Mesenchymal stem cell (in vitro differentiated cells and primary cell): ENCODE results near the gene RETN.

Source experiments
- DNase-seq: peaks from one replicate; pipeline ENCODE4 v3.0.0-alpha.2; 2013
- H2AFZ ChIP-seq: one replicate; pipeline ENCODE4 v1.6.1; 2013; ENCODE audit warnings: low read depth, mild to moderate bottlenecking, control low read depth, inconsistent platforms, low read length, moderate library complexity
- H2AK5ac ChIP-seq: 2 replicates; pipeline ENCODE4 v1.6.1; 2013; ENCODE audit warnings: low read length, moderate library complexity, mild to moderate bottlenecking, inconsistent platforms; ENCODE audit not compliant: severe bottlenecking
- H2BK120ac ChIP-seq: one replicate; pipeline ENCODE4 v1.6.1; 2013; ENCODE audit warnings: low read depth, mild to moderate bottlenecking, inconsistent platforms, low read length, moderate library complexity
- H2BK12ac ChIP-seq, 2 experiments: one replicate each; pipeline ENCODE4 v1.6.1; 2013; ENCODE audit warnings: inconsistent platforms in 2 of 2, low read length in 2 of 2, mild to moderate bottlenecking in 2 of 2, moderate library complexity in 2 of 2, control low read depth in 1 of 2
- H2BK15ac ChIP-seq: one replicate; pipeline ENCODE4 v1.6.1; 2013; ENCODE audit warnings: mild to moderate bottlenecking, low read depth, inconsistent platforms; ENCODE audit not compliant: poor library complexity, severe bottlenecking
- H2BK5ac ChIP-seq: 2 replicates; pipeline ENCODE4 v1.6.1; 2013; ENCODE audit warnings: low read depth, mild to moderate bottlenecking, low read length, control low read depth, inconsistent platforms; ENCODE audit not compliant: poor library complexity, severe bottlenecking
- H3K14ac ChIP-seq, 2 experiments: one replicate each; pipeline ENCODE4 v1.6.1; 2013; ENCODE audit warnings: inconsistent platforms in 2 of 2, low read length in 2 of 2, control low read depth in 1 of 2, mild to moderate bottlenecking in 1 of 2, moderate library complexity in 1 of 2
- H3K18ac ChIP-seq, 2 experiments: one replicate each; pipeline ENCODE4 v1.6.1; 2013; ENCODE audit warnings: inconsistent platforms in 2 of 2, low read length in 2 of 2, control low read depth in 1 of 2, low read depth in 1 of 2, mild to moderate bottlenecking in 1 of 2
- H3K23ac ChIP-seq, 2 experiments: one replicate each; pipeline ENCODE4 v1.6.1; 2013; ENCODE audit warnings: inconsistent platforms in 2 of 2, low read length in 2 of 2, mild to moderate bottlenecking in 2 of 2, moderate library complexity in 2 of 2, control low read depth in 1 of 2
- H3K27ac ChIP-seq: 2 replicates; pipeline ENCODE4 v1.5.1; 2013; ENCODE audit warnings: mild to moderate bottlenecking, moderate library complexity, low read length, control low read depth, inconsistent platforms; ENCODE audit not compliant: poor library complexity, severe bottlenecking
- H3K27me3 ChIP-seq, 2 experiments: 2 replicates each; pipeline versions ENCODE4 v1.6.1 to v1.7.0; 2013; ENCODE audit warnings: low read length in 2 of 2, mild to moderate bottlenecking in 2 of 2, moderate library complexity in 2 of 2, control low read depth in 1 of 2, inconsistent platforms in 1 of 2; ENCODE audit not compliant: control insufficient read depth in 1 of 2, insufficient read depth in 1 of 2
- H3K36me3 ChIP-seq, 2 experiments: 2 replicates each; pipeline versions ENCODE4 v1.6.1 to v1.7.0; 2013; ENCODE audit warnings: low read length in 2 of 2, control low read depth in 1 of 2, inconsistent platforms in 1 of 2, low read depth in 1 of 2, mild to moderate bottlenecking in 1 of 2; ENCODE audit not compliant: insufficient read depth in 2 of 2, control insufficient read depth in 1 of 2
- H3K4ac ChIP-seq, 2 experiments: one replicate each; pipeline ENCODE4 v1.6.1; 2013; ENCODE audit warnings: inconsistent platforms in 2 of 2, low read length in 2 of 2, mild to moderate bottlenecking in 2 of 2, moderate library complexity in 2 of 2, control low read depth in 1 of 2, low read depth in 1 of 2
- H3K4me1 ChIP-seq: 2 replicates; pipeline ENCODE4 v1.6.1; 2013; ENCODE audit warnings: low read depth, low read length, control low read depth; ENCODE audit not compliant: control insufficient read depth, insufficient read depth
- H3K4me2 ChIP-seq: 2 replicates; pipeline ENCODE4 v1.6.1; 2013; ENCODE audit warnings: low read length, mild to moderate bottlenecking, inconsistent platforms; ENCODE audit not compliant: poor library complexity, severe bottlenecking
- H3K4me3 ChIP-seq, 2 experiments: 2 replicates each; pipeline versions ENCODE4 v1.5.1 to v1.7.0; 2013; ENCODE audit warnings: low read length in 2 of 2, mild to moderate bottlenecking in 2 of 2, control low read depth in 1 of 2, low read depth in 1 of 2; ENCODE audit not compliant: insufficient read depth in 1 of 2
- H3K79me1 ChIP-seq: replicated peaks from 2 replicates; pipeline ENCODE4 v1.6.1; 2013; ENCODE audit warnings: mild to moderate bottlenecking, control low read depth, low read length, inconsistent platforms; ENCODE audit not compliant: poor library complexity, severe bottlenecking
- H3K9ac ChIP-seq: 2 replicates; pipeline ENCODE4 v1.7.0; 2013; ENCODE audit warnings: mild to moderate bottlenecking, low read length, moderate library complexity
- H3K9me3 ChIP-seq: 2 replicates; pipeline ENCODE4 v1.7.0; 2013; ENCODE audit warnings: mild to moderate bottlenecking, low read length; ENCODE audit not compliant: control insufficient read depth
- H4K8ac ChIP-seq: one replicate; pipeline ENCODE4 v1.6.1; 2013; ENCODE audit warnings: inconsistent platforms, mild to moderate bottlenecking, low read length, moderate library complexity
- H4K91ac ChIP-seq: one replicate; pipeline ENCODE4 v1.6.1; 2013; ENCODE audit warnings: mild to moderate bottlenecking, low read length, inconsistent platforms
- WGBS: methylation state at CpG from one replicate; pipeline ENCODE4 v1.1.7; 2013; ENCODE audit warnings: mixed read lengths; 5-methylcytosine and 5-hydroxymethylcytosine counted together

Gene RETN

DNA sequence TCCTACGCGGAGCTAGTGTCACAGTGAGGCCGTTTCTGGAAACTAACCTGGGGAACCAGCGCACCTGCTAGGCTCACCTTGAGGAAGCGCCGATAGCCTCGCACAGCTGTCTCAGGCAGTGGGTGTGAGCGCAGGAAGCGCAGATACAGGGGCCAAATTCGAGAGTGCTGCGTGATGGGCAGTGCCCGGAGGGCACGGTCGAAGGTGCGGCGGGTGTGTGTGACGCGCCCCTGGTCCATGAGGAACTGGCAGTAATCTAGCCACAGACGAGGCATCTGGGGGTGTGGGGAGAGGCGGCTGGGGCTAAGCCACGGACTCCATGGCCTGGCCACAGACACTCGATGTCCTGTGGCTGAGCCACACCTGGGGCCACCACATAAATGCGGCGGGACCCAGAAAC, 41.7 kb upstream of the RETN start:
- Histone ChIP-seq H3K18ac (no peak overlapping the region), H2BK5ac (no peak overlapping the region), H4K8ac (no peak overlapping the region), H3K27me3 (no peaks in the 10 kb centered on the region), H3K23ac (no peak overlapping the region), H3K4ac (no peak overlapping the region), H2BK12ac (no peak overlapping the region), H3K27ac (no peak overlapping the region), H3K14ac (no peak overlapping the region), H3K4me3 (no peak overlapping the region), H3K4me2 (no peak overlapping the region), H3K9ac (no peak overlapping the region), H2AK5ac (no peak overlapping the region), H2BK120ac (no peak overlapping the region), H3K79me1 (peaks cover 52% of the 10 kb centered on the region), H3K9me3 (no peaks in the 10 kb centered on the region), H3K4me1 (peaks cover 28% of the 10 kb centered on the region), H4K91ac (peak overlapping the region; percentile 2), H3K36me3 (peaks cover 28 to 64% of the 10 kb centered on the region in 2 experiments), H2AFZ (no peak overlapping the region), H2BK15ac (no peak overlapping the region)
- DNase-seq, result no peak
- WGBS, result 95% methylated on average over 22 of the region's 24 CpGs

GRCh38 chr19:7628589-7629311, 40.1 kb upstream of the RETN start:
- Histone ChIP-seq H2BK5ac (no peak overlapping the region), H3K4me3 (peak overlapping the region; percentile 89 to 100), H3K27me3 (no peaks in the 10 kb centered on the region), H3K4ac (peak overlapping the region in 1 of 2 experiments; percentile 89), H3K4me2 (peak overlapping the region; percentile 76), H4K91ac (no peak overlapping the region), H2BK12ac (no peak overlapping the region), H3K9ac (peak overlapping the region; percentile 99), H4K8ac (peak overlapping the region; percentile 63), H3K4me1 (peaks cover 30% of the 10 kb centered on the region), H3K79me1 (peaks cover 59% of the 10 kb centered on the region), H3K23ac (peak overlapping the region in 1 of 2 experiments; percentile 34), H2BK15ac (no peak overlapping the region), H3K27ac (no peak overlapping the region), H3K9me3 (no peaks in the 10 kb centered on the region), H2AFZ (peak overlapping the region; percentile 15), H3K18ac (peak overlapping the region; percentile 11 to 75), H2AK5ac (no peak overlapping the region), H3K36me3 (peaks cover 17 to 62% of the 10 kb centered on the region in 2 experiments), H3K14ac (peak overlapping the region in 1 of 2 experiments; percentile 49), H2BK120ac (no peak overlapping the region)
- peak; percentile 9 for DNase-seq
- 5% methylated on average over 15 of the region's 15 CpGs for WGBS

- Histone ChIP-seq H2BK12ac (no peak within 1 kb of the TSS), H3K36me3 (peaks cover 12 to 57% of the 10 kb centered on the region in 2 experiments), H3K18ac (peak within 1 kb of the TSS; percentile 67 to 75), H3K79me1 (peaks cover 57% of the 10 kb centered on the region), H3K4me1 (peaks cover 30% of the 10 kb centered on the region), H2AK5ac (peak within 1 kb of the TSS; percentile 84), H3K23ac (peak within 1 kb of the TSS in 1 of 2 experiments; percentile 34), H2AFZ (peak within 1 kb of the TSS; percentile 15), H2BK120ac (peak within 1 kb of the TSS; percentile 30), H2BK5ac (no peak within 1 kb of the TSS), H3K4ac (peak within 1 kb of the TSS in 1 of 2 experiments; percentile 89), H3K27me3 (no peaks in the 10 kb centered on the region), H4K8ac (peak within 1 kb of the TSS; percentile 98), H3K4me3 (peak within 1 kb of the TSS; percentile 89 to 100), H2BK15ac (no peak within 1 kb of the TSS), H3K14ac (peak within 1 kb of the TSS in 1 of 2 experiments; percentile 49), H3K9me3 (no peaks in the 10 kb centered on the region), H3K4me2 (peak within 1 kb of the TSS; percentile 97), H3K9ac (peak within 1 kb of the TSS; percentile 99), H3K27ac (no peak within 1 kb of the TSS), H4K91ac (no peak within 1 kb of the TSS)
- DNase-seq, result peak; percentile 99
- under 1% methylated on average over 40 of the region's 40 CpGs for WGBS
Measured at GRCh38 chr19:7629347-7630054, 39.3 kb upstream of the RETN start, which contains the start of the genes PET100 and XAB2. Gene PET100 (plus strand): TSS chr19:7629793. CDS start chr19:7629834, 41 bp downstream. Gene XAB2 (minus strand): TSS chr19:7629545. CDS start chr19:7629527, 18 bp downstream.

DNA sequence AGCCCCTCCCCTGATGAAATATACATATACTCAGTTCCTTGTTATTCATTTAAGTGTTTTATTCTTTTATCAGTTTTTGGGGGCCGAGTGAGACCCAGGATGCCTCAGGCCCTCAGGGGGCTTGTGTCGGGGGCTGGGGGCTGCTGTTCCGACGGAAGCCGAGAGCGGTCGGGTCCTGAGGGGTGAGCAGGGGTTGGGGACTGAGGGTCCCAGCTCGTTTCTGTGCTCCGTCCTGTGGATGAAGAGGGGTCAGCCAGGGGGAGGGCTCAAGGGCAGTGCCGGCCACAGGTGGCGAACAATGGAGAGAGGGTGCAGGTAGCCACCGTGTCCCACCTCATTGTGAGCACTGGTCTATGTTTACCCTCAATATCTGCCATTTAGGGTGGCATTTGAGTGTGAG, 37.3 kb upstream of the RETN start:
- no peak overlapping the region for H2BK15ac ChIP-seq

More for the DNA sequence above, 37.3 kb upstream of the RETN start:
- Histone ChIP-seq H3K18ac (no peak overlapping the region), H4K8ac (no peak overlapping the region), H3K79me1 (peaks cover 42% of the 10 kb centered on the region), H3K27ac (no peak overlapping the region), H2AFZ (no peak overlapping the region), H2BK12ac (no peak overlapping the region), H3K4me1 (peaks cover 33% of the 10 kb centered on the region), H3K27me3 (peaks cover 0 to 20% of the 10 kb centered on the region in 2 experiments), H4K91ac (no peak overlapping the region), H3K4ac (no peak overlapping the region), H3K4me3 (no peak overlapping the region), H2AK5ac (no peak overlapping the region), H3K9ac (no peak overlapping the region), H3K36me3 (peaks cover 9 to 36% of the 10 kb centered on the region in 2 experiments), H2BK5ac (no peak overlapping the region), H2BK120ac (no peak overlapping the region), H3K9me3 (no peaks in the 10 kb centered on the region), H3K23ac (no peak overlapping the region), H3K4me2 (no peak overlapping the region), H3K14ac (no peak overlapping the region)
- no peak for DNase-seq
- WGBS, result 90% methylated on average over 11 of the region's 12 CpGs
